ENCODE results near the gene MAN1B1. TPM values are rescaled to one million over a fixed set of nuclear protein-coding genes. Genes with fewer than 3 reads are reported as not detected.

The MAN1B1 gene
- polyA plus RNA-seq, 3 donors from 2014 or later: 59.7 to 71.8 (median 66.1) TPM

GRCh38 chr9:137141050-137141810 lies 54.4 kb downstream of the MAN1B1 start:
- Mint-ChIP-seq H3K27ac (no peak overlapping the region), H3K27me3 (ENCODE audit: low read depth in 3 of 3) (peaks cover 15 to 23% (median 18%) of the 10 kb centered on the region in 3 donors), H3K4me1 (peaks cover 0 to 2% of the 10 kb centered on the region in 2 donors), H3K4me3 (no peak overlapping the region), H3K36me3 (no peaks in the 10 kb centered on the region), H3K9me3 (no peaks in the 10 kb centered on the region)
- no peak for DNase-seq

DNA sequence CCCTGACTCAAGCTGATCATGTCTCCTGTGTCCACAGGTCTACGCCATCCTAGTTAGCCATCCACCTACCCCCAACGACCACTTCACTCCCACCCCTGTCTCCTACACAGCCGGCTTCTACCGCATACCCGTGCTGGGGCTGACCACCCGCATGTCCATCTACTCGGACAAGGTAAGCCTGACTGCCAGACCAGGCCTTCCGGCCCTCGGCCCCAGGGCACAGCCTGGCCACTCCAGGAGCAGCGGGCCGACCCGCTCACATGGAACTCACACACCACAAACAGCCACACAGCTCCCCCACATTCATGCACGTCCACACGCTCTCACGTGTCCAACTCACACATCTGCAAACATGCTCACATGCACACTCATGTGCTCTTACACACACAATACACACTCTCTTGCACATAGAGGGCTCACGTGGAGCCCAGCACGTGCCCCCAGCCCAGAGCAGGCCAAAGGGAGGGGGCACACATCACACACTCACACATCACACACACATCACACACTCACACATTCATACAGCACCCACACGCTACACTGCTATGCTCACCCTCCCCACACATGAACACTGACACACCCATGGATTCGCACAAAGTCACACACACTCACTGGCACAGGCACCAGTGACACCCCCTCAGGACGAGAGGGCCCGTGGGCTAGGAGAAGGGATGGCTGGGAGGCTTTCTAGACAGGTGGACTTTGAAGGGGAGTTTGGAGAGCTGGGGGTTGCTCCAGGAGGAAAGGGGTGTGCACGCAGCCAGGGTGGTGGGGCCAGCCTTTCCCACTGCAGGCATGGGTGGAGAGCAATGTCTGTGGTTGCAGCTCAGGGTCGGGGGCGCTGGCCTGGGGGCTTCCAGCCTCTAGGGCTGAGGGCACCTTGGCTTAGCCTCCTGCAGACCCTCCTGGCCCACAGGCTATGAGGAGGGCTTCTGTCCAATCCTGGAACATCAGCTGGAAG lies 55.5 kb downstream of the MAN1B1 start:
- no peak for DNase-seq
- Mint-ChIP-seq H3K27me3 (ENCODE audit: low read depth in 3 of 3) (peaks cover 15 to 23% (median 15%) of the 10 kb centered on the region in 3 donors), H3K4me1 (peaks cover 0 to 2% of the 10 kb centered on the region in 2 donors), H3K27ac (peak overlapping the region in 1 of 6 donors; percentile 73), H3K9me3 (no peaks in the 10 kb centered on the region), H3K36me3 (no peaks in the 10 kb centered on the region), H3K4me3 (peak overlapping the region in 1 of 5 donors; percentile 30)

DNA sequence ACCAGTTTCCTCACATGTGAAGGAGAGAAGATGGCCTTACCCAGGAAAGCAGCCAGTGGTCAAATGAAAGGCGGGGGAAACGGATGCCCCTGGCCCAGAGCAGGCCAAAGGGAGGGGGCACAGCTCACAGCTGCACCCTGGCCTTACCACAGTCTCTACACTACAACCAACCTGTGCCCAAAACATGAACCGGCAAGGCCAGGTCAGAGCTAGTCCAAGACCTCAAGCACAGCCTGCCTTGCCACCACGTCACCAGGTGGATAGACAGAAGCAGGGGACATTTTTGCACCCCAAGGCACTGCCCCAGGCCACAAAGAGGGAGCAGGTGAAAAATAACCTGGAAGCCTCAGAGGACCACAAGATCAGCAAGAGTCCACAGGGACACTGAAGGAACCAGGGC lies 56.7 kb downstream of the MAN1B1 start:
- H3K4me3 Mint-ChIP-seq: no peak overlapping the region
- no peak overlapping the region for H3K27ac Mint-ChIP-seq
- DNase-seq: no peak
- no peaks in the 10 kb centered on the region for H3K9me3 Mint-ChIP-seq
- no peaks in the 10 kb centered on the region for H3K36me3 Mint-ChIP-seq
- peaks cover 0 to 2% of the 10 kb centered on the region in 2 donors for H3K4me1 Mint-ChIP-seq
- peaks cover 11 to 18% (median 15%) of the 10 kb centered on the region in 3 donors for H3K27me3 Mint-ChIP-seq (ENCODE audit: low read depth in 3 of 3)

DNA sequence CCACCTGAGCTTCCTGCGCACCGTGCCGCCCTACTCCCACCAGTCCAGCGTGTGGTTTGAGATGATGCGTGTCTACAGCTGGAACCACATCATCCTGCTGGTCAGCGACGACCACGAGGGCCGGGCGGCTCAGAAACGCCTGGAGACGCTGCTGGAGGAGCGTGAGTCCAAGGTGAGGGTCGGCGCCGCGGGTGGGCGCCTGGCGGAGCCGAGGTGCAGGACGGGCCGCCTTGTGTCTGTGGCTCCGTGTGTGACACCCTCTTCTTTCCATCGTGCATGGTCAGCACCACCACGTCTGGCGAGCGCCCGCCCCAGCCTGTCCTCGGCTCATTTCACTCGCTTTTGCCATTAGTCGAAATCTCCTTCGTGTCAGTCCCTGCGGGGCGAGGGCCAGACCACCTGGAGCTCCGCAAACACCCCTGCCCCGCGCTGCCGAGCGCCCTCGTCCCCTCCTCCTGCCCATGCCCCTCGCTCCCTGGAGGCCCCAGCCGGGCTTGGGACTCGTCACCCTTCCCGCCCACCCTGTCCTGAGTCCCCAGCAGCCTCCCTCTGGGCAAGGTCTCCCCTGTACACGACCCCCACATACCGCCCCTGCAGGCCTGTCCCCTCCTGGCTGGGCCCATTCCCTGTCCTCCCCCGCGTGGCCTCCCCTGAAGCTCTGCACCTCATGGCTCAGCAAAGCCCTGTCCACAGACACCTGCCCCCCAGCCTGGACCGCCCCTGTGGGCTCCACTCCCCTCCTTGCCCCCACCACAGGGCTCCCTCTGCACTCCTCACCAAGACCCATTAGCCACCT lies 59.1 kb downstream of the MAN1B1 start:
- Mint-ChIP-seq H3K4me3 (no peak overlapping the region), H3K9me3 (no peaks in the 10 kb centered on the region), H3K27me3 (ENCODE audit: low read depth in 3 of 3) (peaks cover 6 to 9% (median 8%) of the 10 kb centered on the region in 3 donors), H3K27ac (no peak overlapping the region), H3K4me1 (no peaks in the 10 kb centered on the region), H3K36me3 (no peaks in the 10 kb centered on the region)
- DNase-seq: no peak

- H3K36me3 Mint-ChIP-seq: no peaks in the 10 kb centered on the region
- no peak overlapping the region for H3K4me3 Mint-ChIP-seq
- no peaks in the 10 kb centered on the region for H3K4me1 Mint-ChIP-seq
- DNase-seq: no peak
- H3K27ac Mint-ChIP-seq: no peak overlapping the region
- peaks cover 5 to 8% (median 6%) of the 10 kb centered on the region in 3 donors for H3K27me3 Mint-ChIP-seq (ENCODE audit: low read depth in 3 of 3)
- no peaks in the 10 kb centered on the region for H3K9me3 Mint-ChIP-seq
Observed at GRCh38 chr9:137146527-137146918, 59.7 kb downstream of the MAN1B1 start.

GRCh38 chr9:137147091-137147792 lies 60.5 kb downstream of the MAN1B1 start:
- H3K27ac Mint-ChIP-seq: no peak overlapping the region
- H3K36me3 Mint-ChIP-seq: no peaks in the 10 kb centered on the region
- H3K4me1 Mint-ChIP-seq: no peaks in the 10 kb centered on the region

GRCh38 chr9:137147793-137148160 lies 61.0 kb downstream of the MAN1B1 start:
- Mint-ChIP-seq H3K9me3 (no peaks in the 10 kb centered on the region), H3K27ac (no peak overlapping the region), H3K4me3 (no peak overlapping the region), H3K27me3 (ENCODE audit: low read depth in 3 of 3) (peaks cover 0 to 8% (median 2%) of the 10 kb centered on the region in 3 donors), H3K4me1 (no peaks in the 10 kb centered on the region), H3K36me3 (no peaks in the 10 kb centered on the region)
- no peak for DNase-seq

More at GRCh38 chr9:137147091-137147792, 60.5 kb downstream of the MAN1B1 start:
- peaks cover 2 to 8% (median 4%) of the 10 kb centered on the region in 3 donors for H3K27me3 Mint-ChIP-seq (ENCODE audit: low read depth in 3 of 3)
- H3K9me3 Mint-ChIP-seq: no peaks in the 10 kb centered on the region
- no peak for DNase-seq
- no peak overlapping the region for H3K4me3 Mint-ChIP-seq

DNA sequence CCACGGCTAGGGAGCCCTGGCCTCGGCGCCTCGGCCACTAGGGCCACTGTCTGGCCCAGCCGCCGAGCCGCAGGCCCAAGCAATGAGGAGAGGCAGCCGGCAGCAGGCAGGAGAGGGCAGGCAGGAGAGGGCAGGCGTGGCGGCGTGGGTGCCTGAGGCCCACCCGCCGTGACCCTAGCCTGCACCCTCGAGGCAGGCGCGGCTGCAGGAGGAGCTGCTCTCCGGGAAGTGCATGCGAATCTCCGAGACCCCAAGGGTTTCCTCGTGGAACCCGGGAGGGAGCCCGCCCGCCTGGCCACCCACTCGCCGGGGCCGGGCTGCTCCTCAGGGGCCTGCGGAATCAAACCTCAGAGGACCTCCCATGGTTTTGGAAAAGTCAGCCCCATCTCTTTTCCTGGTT lies 61.5 kb downstream of the MAN1B1 start:
- Mint-ChIP-seq H3K9me3 (no peaks in the 10 kb centered on the region), H3K36me3 (no peaks in the 10 kb centered on the region), H3K4me3 (no peak overlapping the region), H3K27me3 (ENCODE audit: low read depth in 3 of 3) (peaks cover 0 to 6% (median 2%) of the 10 kb centered on the region in 3 donors), H3K27ac (no peak overlapping the region), H3K4me1 (no peaks in the 10 kb centered on the region)
- DNase-seq: no peak

GRCh38 chr9:137148661-137149060 lies 61.9 kb downstream of the MAN1B1 start:
- no peaks in the 10 kb centered on the region for H3K36me3 Mint-ChIP-seq
- H3K4me3 Mint-ChIP-seq: no peak overlapping the region
- H3K27ac Mint-ChIP-seq: no peak overlapping the region
- no peaks in the 10 kb centered on the region for H3K9me3 Mint-ChIP-seq
- H3K4me1 Mint-ChIP-seq: no peaks in the 10 kb centered on the region
- DNase-seq: no peak
- H3K27me3 Mint-ChIP-seq (ENCODE audit: low read depth in 3 of 3): peaks cover 0 to 5% (median 2%) of the 10 kb centered on the region in 3 donors

- Mint-ChIP-seq H3K27me3 (ENCODE audit: low read depth in 3 of 3) (peaks cover 0 to 5% (median 2%) of the 10 kb centered on the region in 3 donors), H3K9me3 (no peaks in the 10 kb centered on the region), H3K27ac (no peak overlapping the region), H3K36me3 (no peaks in the 10 kb centered on the region), H3K4me1 (no peaks in the 10 kb centered on the region), H3K4me3 (no peak overlapping the region)
- DNase-seq: no peak
Observed at GRCh38 chr9:137149363-137149762, 62.6 kb downstream of the MAN1B1 start.

- DNase-seq: no peak
- Mint-ChIP-seq H3K27me3 (ENCODE audit: low read depth in 3 of 3) (peaks cover 0 to 5% (median 2%) of the 10 kb centered on the region in 3 donors), H3K9me3 (no peaks in the 10 kb centered on the region)
Observed at GRCh38 chr9:137149942-137150616, 63.3 kb downstream of the MAN1B1 start.

DNA sequence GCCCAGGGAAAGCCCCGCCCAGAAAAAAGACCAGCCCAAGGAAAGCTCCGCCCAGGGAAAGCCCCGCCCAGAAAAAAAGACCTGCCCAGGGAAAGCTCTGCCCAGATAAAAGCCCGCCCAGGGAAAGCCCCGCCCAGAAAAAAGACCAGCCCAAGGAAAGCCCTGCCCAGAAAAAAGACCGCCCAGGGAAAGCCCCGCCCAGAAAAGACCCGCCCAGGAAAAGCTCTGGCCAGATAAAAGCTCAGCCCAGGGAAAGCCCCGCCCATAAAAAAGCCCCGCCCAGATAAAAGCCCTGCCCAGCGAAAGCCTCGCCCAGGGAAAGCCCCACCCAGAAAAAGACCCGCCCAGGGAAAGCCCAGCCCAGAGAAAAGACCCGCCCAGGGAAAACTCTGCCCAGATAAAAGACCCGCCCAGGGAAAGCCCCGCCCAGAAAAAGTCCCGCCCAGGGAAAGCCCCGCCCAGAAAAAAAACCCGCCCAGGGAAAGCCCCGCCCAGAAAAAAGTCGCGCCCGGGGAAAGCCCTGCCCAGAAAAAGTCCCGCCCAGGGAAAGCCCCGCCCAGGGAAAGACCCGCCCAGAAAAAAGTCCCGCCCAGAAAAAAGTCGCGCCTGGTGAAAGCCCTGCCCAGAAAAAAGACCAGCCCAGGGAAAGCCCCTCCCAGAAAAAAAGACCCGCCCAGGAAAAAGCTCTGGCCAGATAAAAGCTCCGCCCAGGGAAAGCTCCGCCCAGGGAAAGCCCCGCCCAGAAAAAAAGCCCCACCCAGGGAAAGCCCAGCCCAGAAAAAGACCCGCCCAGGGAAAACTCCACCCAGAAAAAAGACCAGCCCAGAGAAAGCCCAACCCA lies 64.1 kb downstream of the MAN1B1 start:
- Mint-ChIP-seq H3K27ac (no peak overlapping the region), H3K4me1 (no peaks in the 10 kb centered on the region), H3K4me3 (no peak overlapping the region), H3K36me3 (no peaks in the 10 kb centered on the region), H3K27me3 (ENCODE audit: low read depth in 3 of 3) (peaks cover 0 to 5% (median 1%) of the 10 kb centered on the region in 3 donors), H3K9me3 (no peaks in the 10 kb centered on the region)
- no peak for DNase-seq

More at GRCh38 chr9:137149942-137150616, 63.3 kb downstream of the MAN1B1 start:
- H3K36me3 Mint-ChIP-seq: no peaks in the 10 kb centered on the region
- H3K27ac Mint-ChIP-seq: no peak overlapping the region
- H3K4me1 Mint-ChIP-seq: no peaks in the 10 kb centered on the region
- H3K4me3 Mint-ChIP-seq: no peak overlapping the region

Measured in immature natural killer cell (primary cell).